ENCODE data around the gene ZCCHC14. TPM values are rescaled to one million over a fixed set of nuclear protein-coding genes. Genes with fewer than 3 reads are reported as not detected.

Gene ZCCHC14
- total and polyA plus RNA-seq, 2 of the 13 experiments (the other 11 are each of a cell fraction or from before 2014, with no cell fraction given), result 12.4 to 12.5 TPM

DNA sequence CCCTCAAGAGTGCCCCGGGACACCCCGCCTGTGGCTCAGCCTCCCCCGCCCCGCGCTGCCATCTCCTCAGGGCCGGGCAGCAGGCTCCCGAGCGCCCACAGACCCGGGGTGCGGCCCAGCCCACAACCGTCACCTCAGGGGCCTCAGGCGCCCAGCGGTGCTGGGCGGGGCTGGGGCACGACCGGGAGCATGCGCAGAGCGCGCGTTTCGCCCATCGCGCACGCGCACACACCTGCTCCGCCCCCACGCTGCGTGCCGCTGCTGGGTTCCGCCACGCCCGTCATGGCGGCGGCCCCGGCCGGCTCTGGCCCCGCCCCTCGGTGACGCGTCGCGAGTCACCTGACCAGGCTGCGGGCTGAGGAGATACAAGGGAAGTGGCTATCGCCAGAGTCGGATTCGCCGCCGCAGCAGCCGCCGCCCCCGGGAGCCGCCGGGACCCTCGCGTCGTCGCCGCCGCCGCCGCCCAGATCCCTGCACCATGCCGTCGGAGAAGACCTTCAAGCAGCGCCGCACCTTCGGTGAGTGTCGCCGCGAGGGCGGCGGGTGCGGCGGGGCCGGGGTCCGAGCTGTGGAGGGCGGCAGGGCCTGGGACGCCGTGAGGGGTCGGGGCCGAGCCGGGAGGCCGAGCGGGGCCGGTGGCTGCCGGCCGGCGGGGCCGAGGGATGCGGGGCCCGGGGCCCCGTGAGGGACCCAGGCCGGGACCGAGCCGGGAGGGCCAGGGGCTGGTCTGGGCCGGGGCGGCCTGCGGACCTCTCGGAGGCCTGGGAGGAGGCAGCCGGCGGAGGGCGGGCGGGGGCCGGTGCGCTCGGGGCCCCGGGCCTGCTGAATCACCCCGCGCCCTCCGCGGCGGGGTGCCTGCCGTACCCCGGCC, 100.6 kb downstream of the ZCCHC14 start, which contains the start of gene MAP1LC3B (continued):
- TF ChIP-seq ZNF446 (CRISPR knock-in tag; IDR thresholded peaks at IDR 0.05) (no peak; the same call in 1 of the 2 replicates), ZNF83 (CRISPR knock-in tag; IDR thresholded peaks at IDR 0.05; ENCODE audit: borderline replicate concordance) (peak; percentile 35; the same call in 1 of the 2 replicates), ZNF678 (CRISPR knock-in tag; IDR thresholded peaks at IDR 0.05) (peak; percentile 97), PTBP1 (IDR thresholded peaks at IDR 0.05; ENCODE audit: low read depth, low read length, poor library complexity, severe bottlenecking) (no peak), NAIF1 (CRISPR knock-in tag; IDR thresholded peaks at IDR 0.05; ENCODE audit: borderline replicate concordance) (peak; percentile 65; the same call in 1 of the 2 replicates), ZKSCAN1 (IDR thresholded peaks at IDR 0.05; ENCODE audit: low read length) (peak; percentile 18; the same call in 1 of the 2 replicates), ZBTB3 (CRISPR knock-in tag; IDR thresholded peaks at IDR 0.05; ENCODE audit: borderline replicate concordance, low read depth) (no peak; the same call in 1 of the 2 replicates), KMT2A (CRISPR knock-in tag; IDR thresholded peaks at IDR 0.05) (0 out of 2 replicates have a peak, but pooled peaks have one; percentile 68), KLF9 (CRISPR knock-in tag; IDR thresholded peaks at IDR 0.05; ENCODE audit: low read depth) (peak; percentile 60; the same call in 1 of the 2 replicates), MYNN (CRISPR knock-in tag; IDR thresholded peaks at IDR 0.05; ENCODE audit: low read depth) (no peak), POLR2AphosphoS2 (IDR thresholded peaks at IDR 0.05; ENCODE audit: low read depth, low read length) (no peak), PPARG (CRISPR knock-in tag; conservative IDR thresholded peaks at IDR 0.05) (peak; percentile 74; the same call in 1 of the 2 replicates), GABPA (IDR thresholded peaks at IDR 0.05; ENCODE audit: low read depth, low read length) (no peak), GABPA (CRISPR knock-in tag; IDR thresholded peaks at IDR 0.05; ENCODE audit: low read depth) (no peak), ZNF3 (CRISPR knock-in tag; IDR thresholded peaks at IDR 0.05) (peak; percentile 30; the same call in 1 of the 2 replicates), ZNF329 (CRISPR knock-in tag; IDR thresholded peaks at IDR 0.05; ENCODE audit: low read depth) (peak; percentile 87), ASH2L (IDR thresholded peaks at IDR 0.05; ENCODE audit: insufficient read length, low read depth, low read length) (peak; percentile 32), PRPF4 (IDR thresholded peaks at IDR 0.05; ENCODE audit: low read depth, low read length, poor library complexity, severe bottlenecking) (no peak), PHF5A (CRISPR knock-in tag; IDR thresholded peaks at IDR 0.05; ENCODE audit: low read depth, unreplicated experiment) (peak; percentile 91)
- TF ChIP-seq, protein P1, sequence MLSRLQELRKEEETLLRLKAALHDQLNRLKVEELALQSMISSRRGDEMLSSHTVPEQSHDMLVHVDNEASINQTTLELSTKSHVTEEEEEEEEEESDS (CRISPR knock-in tag; IDR thresholded peaks at IDR 0.05; ENCODE audit: borderline replicate concordance), result no peak
- TF ChIP-seq, protein P2, sequence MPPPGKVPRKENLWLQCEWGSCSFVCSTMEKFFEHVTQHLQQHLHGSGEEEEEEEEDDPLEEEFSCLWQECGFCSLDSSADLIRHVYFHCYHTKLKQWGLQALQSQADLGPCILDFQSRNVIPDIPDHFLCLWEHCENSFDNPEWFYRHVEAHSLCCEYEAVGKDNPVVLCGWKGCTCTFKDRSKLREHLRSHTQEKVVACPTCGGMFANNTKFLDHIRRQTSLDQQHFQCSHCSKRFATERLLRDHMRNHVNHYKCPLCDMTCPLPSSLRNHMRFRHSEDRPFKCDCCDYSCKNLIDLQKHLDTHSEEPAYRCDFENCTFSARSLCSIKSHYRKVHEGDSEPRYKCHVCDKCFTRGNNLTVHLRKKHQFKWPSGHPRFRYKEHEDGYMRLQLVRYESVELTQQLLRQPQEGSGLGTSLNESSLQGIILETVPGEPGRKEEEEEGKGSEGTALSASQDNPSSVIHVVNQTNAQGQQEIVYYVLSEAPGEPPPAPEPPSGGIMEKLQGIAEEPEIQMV (CRISPR knock-in tag; IDR thresholded peaks at IDR 0.05; ENCODE audit: low read depth), result 0 out of 2 replicates have a peak, but pooled peaks have one; percentile 63
- TF ChIP-seq, protein P3, sequence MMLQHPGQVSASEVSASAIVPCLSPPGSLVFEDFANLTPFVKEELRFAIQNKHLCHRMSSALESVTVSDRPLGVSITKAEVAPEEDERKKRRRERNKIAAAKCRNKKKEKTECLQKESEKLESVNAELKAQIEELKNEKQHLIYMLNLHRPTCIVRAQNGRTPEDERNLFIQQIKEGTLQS (CRISPR knock-in tag; IDR thresholded peaks at IDR 0.05), result peak; percentile 83
- TF ChIP-seq, protein P4, sequence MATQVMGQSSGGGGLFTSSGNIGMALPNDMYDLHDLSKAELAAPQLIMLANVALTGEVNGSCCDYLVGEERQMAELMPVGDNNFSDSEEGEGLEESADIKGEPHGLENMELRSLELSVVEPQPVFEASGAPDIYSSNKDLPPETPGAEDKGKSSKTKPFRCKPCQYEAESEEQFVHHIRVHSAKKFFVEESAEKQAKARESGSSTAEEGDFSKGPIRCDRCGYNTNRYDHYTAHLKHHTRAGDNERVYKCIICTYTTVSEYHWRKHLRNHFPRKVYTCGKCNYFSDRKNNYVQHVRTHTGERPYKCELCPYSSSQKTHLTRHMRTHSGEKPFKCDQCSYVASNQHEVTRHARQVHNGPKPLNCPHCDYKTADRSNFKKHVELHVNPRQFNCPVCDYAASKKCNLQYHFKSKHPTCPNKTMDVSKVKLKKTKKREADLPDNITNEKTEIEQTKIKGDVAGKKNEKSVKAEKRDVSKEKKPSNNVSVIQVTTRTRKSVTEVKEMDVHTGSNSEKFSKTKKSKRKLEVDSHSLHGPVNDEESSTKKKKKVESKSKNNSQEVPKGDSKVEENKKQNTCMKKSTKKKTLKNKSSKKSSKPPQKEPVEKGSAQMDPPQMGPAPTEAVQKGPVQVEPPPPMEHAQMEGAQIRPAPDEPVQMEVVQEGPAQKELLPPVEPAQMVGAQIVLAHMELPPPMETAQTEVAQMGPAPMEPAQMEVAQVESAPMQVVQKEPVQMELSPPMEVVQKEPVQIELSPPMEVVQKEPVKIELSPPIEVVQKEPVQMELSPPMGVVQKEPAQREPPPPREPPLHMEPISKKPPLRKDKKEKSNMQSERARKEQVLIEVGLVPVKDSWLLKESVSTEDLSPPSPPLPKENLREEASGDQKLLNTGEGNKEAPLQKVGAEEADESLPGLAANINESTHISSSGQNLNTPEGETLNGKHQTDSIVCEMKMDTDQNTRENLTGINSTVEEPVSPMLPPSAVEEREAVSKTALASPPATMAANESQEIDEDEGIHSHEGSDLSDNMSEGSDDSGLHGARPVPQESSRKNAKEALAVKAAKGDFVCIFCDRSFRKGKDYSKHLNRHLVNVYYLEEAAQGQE (IDR thresholded peaks at IDR 0.05; ENCODE audit: borderline replicate concordance in 1 of 2, low read depth in 1 of 2, low read length in 2 of 2), result peak in 1 of 2 experiments; percentile 84; a peak in 1 of 4 replicates

Data from HepG2 (cell line).